HG02759 (cell line): ENCODE data around the gene ASB2.
A peak's percentile ranks its signal among the peaks of the same experiment; 100 is the strongest.

Experiments used
- ATAC-seq: cut with Tn5 transposase; IDR thresholded peaks from one replicate; pipeline ENCODE4 v1.9.1; 2021; ENCODE audit warnings: mild to moderate bottlenecking, moderate library complexity; ENCODE audit not compliant: unreplicated experiment

The ASB2 gene

DNA sequence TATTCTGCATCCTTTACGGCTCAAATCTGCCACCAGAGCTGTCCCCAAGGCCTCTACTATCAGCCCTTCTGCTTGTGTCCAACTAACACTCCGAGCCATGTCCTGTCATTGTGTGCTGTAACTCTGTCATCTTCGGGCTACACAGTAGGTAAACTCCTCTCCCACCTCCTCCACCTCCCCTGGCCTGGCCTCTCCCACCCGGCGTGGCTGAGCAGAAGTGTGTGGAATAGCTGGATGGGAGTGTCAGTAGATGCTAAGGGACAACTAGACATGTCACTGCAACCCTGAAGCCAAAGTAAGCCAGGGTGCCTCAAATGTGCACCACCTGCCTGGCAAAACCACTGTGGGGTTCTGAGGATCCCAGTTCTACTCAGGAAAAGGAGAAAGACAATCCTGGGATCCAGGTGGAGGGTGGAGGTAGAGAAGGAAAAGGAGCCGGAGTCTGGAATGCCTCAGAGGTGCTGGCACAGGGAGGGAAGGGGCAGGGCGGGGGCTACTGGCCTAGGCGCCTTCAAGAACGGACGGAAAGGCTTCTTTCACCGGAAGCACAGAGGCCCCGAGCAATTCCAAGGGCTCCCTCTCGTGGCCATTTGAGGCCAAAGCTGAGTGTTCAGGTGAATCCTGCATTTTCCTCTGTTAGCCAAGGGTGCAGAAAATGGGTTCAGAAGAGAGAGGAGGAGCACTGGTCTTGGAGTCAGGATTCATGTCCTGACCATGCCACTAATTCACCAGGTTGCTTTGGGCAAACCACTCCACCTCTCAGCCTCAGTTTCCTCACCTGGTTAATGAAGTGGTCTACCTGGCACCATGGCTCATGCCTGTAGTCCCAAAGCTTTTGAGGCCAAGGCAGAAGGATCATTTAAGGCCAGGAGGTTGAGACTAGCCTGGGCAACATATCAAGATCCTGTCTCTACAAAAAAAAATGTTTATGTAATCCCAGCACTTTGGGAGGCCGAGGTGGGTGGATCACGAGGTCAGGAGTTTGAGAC lies 69.7 kb downstream of the ASB2 start:
- ATAC-seq = peak; percentile 76

DNA sequence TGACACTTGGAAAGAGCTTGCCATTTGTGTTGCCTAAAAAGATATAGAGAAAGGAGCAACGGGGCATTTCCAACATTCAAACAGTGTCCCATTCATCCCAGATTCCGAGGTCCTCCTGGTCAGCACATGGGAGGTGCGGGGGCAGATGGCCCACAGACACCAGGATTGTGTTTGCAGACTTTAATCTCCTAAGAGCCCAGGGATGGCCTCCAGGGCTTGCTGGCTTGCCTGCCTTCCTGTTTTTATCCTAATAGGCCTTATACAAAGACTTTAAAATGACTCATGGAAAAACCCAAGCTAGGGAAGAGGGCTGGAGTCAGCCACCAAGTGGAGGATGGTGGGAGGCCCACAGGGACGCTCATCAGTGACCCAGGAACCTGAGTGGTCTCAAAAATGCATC lies 70.7 kb downstream of the ASB2 start:
- no peak for ATAC-seq

DNA sequence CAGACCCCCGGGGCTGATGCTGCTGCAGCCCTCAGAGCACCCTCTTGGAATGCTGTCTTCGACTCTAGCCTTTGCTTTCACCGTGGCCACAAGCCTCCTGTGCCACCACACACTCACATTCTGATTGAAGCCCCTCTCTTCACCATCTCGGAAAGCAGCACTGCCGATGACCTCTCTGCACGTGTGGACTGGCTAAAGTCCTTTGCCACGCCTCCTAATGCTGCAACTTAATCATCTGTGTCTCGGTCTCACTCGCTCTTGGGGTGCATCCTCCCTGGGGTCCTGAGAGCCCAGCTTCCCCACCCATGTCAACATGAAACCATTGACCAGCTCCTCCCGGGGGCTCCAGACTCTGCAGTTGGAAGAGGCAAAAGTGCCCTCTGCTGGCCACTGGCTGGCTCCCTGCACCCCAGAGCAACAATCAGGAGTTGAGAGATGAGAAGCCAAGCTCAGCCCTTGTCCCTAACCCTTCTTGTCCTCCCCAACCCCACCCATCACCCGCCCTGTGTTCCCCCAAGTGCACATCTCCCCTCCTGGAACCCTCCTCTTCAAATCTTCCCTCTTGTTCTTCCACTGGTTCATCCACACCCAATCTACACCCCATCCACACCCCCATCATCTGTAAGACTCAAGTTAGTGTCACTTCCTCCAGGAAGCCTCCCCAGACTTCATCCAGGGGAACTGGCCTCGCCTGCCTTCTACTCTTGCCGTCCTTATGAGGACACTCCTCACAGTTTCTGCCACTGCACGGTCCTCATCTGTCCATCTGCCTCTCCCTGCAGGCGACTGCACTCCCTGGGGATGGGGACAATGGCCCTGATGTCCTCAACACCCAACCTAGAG lies 72.8 kb downstream of the ASB2 start:
- no peak for ATAC-seq

DNA sequence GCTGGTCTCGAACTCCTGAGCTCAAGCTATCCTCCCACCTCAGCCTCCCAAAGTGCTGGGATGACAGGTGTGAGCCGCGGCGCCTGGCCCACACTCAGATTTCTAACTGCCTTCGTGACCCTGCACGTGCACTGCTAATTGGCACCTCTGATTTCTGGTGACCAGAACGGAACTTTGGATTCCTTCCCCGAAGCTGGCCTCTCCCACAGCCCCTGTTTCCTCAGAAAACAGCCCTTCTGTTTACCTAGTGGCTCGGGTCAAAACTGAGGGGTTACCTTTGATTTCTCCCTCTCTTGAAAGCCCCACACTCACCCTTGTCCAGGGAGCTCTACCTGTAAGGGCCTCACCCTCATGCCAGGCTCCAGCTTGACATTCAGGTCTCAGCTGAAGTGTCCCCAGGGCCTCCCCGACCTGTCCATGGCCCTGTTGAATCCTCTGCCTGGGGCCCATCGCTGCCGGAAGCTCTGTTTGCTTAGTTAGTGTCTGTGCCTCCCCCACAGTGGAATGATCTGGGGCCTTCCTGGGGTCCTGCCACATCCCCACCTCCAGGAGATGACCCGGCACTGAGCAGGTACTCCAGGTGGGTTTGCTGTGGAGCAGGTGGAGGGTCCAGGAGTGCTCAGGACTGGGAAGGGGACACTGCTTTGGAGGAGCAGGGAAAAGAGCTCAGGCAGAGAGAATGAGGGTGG lies 73.6 kb downstream of the ASB2 start:
- no peak for ATAC-seq

DNA sequence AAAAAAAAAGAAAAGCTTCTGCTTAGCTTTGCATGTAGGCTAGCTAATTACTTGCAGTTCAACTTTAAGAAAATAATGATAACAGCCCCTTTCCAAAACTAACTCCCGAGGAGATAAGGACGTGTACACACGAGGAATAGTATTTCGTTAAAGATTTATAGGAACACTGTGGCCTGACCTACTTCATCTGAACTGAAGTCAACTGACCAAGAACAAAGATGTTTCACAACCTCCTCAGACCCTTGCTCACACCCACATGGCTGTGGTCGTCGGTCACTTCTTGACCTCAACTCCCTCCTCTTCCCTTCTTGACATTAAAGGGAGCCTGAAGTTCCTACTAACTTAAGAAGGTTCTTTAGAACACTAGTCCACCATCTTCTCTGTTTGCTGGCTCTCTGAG lies 74.6 kb downstream of the ASB2 start:
- ATAC-seq = no peak

DNA sequence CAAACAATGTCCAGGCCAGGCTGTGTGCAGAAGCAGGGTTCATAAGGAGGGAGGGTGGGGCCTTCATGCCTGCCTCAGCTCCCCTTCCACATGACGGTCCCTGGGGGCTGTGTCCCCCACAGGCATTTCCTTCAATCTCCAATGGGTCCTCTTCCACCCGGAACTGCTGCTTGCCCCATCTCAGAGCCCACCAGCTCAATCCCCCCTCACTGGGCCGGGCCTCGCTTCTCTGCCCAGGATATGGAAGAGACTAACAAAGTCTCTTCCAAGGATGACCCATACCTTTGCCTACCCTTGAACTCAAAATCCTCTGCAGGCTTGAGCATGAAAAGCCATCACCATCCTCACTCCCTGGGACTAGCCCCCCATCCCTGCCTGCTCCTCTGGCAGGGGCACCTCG lies 77.6 kb downstream of the ASB2 start:
- no peak for ATAC-seq

DNA sequence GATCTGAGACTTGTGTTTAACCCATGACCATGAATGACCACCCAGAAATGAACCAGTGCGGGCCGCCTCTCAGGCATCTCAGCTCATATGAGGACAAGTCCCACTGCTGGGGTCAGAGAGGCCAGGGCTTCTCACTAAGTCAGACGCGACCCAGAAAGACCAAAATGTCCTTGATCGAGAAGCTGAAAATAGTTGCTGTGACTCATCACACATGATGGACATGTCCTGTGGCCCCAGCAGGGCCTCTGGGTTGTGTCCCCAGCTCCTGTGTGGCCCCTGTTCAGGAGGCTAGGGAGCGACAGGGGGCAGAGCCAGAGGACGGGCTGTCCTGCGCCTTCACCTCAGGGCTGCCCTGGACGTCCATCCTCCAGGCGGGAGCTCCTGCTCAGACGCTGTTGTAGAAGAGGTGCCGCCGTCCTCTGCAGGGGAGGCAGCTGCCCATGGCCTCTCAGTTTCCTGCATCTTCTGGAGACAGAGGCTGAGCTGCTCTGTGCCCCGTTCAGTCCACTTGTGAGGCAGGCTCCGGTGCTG lies 78.2 kb downstream of the ASB2 start:
- no peak for ATAC-seq

DNA sequence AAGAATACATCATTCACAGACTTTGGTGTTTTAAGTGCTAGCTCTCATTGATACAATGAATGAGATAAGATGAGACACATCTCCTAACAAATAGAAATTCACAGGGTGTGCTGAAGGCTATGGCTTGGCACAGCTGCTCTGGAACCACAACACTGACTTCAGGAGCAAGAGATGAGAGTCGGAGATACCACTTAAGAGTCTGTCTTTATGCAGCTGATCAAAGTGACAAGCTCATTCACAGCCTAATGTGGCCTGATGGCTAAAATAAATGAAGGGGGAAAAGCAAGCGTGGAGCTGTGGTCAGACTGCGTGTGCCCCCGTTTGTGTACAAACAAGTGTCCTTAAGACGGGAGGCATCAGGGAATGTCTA lies 78.9 kb downstream of the ASB2 start:
- no peak for ATAC-seq

DNA sequence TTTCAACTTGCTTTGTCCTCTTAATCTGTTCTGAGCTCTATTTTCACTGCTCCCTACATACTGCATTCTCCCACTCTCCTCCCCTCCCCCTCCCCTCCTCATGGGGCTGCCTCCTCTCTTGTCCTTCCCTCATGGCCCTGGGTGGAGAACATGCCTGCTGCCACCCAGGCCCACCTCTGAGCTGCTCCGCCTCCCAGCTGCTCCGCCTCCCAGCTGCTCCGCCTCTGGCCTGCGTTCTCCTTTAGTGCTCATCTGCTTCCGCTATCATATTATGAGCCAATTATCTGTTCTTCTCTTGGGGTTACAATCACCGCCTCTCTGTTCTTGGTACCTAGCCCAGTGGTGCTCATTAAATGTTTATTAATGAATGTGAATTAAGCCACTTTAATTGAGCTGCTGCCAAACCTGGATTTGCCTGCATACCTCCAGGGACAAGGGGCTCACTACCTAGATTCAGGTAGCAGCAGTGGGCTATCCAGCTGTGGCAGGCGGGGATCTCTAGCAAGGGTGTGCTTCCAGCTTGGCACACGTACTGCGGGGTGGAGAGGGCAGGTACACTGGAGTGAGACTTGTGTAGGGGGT lies 81.3 kb downstream of the ASB2 start:
- ATAC-seq = no peak

DNA sequence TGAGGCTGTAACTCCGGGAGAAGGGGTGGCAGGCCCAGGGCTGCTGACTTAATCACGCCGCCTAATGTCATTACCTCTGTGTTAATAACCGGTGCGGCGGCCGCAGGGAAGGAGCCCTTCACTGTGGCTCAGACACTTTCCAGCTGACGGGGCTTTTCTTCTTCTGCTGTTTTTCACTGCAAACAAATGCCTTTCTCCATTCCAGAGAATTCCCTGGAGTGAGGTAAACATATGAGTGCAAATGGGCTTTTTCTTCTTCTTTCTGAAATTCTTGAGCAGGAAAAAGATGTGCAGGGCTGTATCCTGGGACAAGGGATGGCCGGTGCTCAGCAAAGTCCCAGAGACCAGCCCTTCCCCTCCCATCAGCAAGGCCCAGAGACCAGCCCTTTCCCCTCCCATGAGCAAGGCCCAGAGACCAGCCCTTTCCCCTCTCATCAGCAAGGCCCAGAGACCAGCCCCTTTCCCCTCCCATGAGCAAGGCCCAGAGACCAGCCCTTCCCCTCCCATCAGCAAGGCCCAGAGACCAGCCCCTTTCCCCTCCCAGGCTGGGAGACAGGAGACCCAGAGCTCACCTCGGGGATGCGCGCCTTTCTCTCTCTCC lies 82.6 kb downstream of the ASB2 start:
- ATAC-seq = no peak

DNA sequence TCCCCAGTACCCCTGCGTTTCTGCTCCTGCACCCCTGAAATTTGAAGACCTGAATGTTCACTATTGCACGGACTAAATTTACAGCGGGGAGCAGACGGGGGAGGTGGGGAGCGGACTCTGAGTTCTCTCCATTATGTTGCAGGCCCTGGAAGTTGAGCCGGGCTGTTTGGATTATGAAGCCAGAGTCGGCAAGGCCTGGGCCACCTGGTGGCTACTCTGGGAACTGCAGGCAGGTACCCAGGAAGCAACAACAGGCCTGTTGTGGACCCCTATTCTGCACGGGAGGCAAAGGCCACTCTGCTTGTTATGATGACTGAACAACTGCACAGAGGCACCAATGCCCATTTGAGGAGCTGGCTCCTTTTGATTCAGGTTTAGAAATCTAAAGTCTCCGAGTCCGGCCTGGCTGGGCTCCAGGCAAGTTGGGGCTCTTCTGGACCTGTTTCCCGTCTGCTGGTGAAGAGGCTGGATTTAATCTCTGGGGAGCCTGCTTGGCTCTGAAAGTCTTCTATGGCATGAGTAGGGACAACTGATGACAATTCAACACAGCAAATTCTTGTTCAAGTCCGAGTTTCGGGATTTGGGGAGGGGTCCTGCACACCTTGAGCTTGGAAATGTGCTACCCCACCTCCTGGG lies 83.3 kb downstream of the ASB2 start:
- ATAC-seq = peak; percentile 47

DNA sequence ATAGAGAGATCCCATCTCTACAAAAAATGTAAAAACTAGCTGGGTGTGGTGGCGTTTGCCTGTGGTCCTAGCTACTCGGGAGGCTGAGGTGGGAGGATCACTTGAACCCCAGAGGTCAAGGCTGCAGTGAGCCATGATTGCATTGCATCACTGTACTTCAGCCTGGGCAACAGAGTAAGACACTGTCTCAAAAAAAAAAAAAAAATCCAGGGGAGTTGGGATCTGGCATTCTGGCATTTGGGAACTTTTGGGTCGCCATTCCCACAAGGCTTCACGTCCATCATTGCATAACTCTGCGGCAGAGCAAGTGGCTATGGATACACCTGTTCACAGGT lies 83.9 kb downstream of the ASB2 start:
- ATAC-seq = no peak

DNA sequence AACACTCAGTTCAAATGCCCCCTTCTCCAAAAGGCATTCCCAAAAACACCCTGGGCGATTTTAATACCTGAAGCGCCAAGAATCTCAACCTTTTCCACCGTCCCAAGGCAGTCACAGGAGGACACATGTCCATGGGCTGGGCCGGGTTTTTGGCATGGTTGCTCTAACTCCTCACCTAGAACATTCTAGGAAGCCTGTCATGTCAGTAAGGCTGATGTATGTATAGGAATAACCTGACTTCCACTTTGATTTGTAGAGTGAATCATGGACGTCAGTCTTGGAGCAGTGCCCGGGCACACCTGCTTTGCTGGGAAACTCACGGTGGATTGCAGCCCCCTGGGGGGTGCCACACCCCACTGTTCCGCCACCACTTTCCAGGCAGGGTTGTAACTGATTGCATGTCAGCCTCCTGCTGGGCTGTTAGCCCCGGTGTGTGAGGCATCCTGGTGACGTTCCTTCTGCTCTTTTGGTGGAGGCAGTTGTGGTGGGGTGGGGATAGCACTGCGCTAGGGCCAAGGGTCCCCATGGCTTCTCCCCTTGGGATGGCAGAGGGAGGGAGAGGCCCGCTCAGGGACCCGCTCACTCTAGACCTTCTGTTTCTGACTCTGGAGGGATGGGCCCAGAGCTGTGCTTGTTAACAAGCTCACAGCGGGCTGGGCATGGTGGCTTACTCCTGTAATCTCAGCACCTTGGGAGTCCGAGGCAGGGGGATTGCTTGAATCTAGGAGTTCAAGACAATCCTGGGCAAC lies 84.4 kb downstream of the ASB2 start:
- no peak for ATAC-seq

DNA sequence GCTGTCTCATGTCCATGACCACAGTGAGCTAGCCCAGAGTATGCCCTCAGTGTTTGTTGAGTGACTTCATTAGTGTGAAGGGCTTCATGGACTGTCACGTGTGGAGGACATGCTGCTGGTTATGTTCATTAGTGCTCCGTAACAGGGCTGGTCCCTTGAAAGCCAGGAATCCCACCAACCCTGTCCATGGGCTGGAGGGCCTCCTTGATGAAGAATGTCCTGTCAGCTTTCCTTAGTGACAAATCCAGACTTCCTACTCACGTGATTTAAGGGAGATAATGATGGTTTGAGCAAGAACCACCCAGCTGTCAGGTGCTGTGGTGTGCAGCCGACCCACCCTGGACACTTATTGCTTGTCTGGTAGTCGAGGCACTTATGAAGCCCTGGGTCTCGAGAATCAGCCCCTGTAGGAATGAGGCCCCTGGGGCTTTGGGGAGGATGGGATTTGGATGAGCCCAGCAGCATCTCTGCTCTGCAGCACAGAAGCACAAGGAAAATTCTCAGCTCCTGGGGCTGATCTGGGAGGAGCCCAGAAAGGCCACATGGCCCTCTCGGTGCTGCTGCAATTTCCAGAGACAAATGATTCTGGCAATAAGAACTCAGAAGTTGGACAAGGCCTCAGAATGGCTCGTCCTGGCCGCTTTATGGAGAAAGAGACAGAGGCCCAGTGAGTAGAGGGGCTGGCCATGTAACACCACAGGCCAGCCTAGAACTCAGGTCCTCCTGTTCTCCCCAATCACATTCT lies 86.5 kb downstream of the ASB2 start:
- no peak for ATAC-seq

DNA sequence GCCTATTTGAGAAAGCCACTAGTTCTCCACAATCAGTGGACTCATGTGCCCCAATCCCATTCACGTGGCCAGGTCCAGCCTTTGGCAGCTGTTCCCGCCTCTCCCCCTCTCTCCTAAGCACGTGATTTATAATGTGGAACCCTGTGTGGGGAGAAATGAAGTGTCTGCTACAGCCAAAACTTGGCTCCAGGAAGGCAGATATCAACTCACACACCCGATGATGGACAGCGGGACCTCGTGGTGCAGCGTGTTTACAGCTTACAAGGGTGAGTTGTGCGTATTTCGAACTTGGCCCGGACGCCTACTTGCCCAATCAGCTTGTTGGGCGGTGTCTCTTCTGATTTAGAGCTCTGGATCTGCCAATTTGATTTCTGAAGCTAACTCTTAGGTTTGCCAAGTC lies 87.4 kb downstream of the ASB2 start:
- ATAC-seq = no peak

DNA sequence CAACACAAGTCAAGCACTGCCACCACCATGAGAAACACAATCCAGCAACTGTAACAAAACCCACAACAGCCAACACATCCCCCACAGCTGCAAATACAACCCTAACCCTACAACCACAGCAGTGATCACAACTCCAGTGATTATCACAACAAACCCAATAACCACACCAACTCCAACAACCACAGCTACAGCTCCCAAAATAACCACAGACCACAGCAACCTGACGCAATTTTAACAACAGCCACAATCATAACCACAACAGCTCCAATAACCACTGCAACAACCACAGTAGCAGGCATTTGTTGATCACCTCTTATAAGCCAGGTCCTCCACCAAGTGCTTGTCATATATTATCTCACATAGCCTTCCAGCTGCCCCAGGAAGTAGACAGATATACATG lies 91.4 kb downstream of the ASB2 start:
- no peak for ATAC-seq
